Neural cell (in vitro differentiated cells): ENCODE data around the gene ABCB7.

Experiments
- EZH2 ChIP-seq: fragments of 200-600, 300-800 bp; shearing (Covaris generic), sonication (generic); IDR thresholded peaks from 2 replicates; pipeline ENCODE4 v1.6.1; 2014; ENCODE audit warnings: antibody characterized with exemption, low read length, borderline replicate concordance, mild to moderate bottlenecking; ENCODE audit not compliant: insufficient read depth, poor library complexity, severe bottlenecking
- MXI1 ChIP-seq: fragments of 450-650 bp; conservative IDR thresholded peaks from 2 replicates; pipeline ENCODE4 v1.6.1; 2014; ENCODE audit warnings: antibody characterized with exemption, mild to moderate bottlenecking; ENCODE audit not compliant: poor library complexity, severe bottlenecking
- POLR2AphosphoS5 ChIP-seq: IDR thresholded peaks from 2 replicates; pipeline ENCODE4 v1.6.1; 2012
- RAD21 ChIP-seq: fragments of 450-650 bp; conservative IDR thresholded peaks from 2 replicates; pipeline ENCODE4 v1.6.1; 2014; ENCODE audit warnings: antibody characterized with exemption, mild to moderate bottlenecking, moderate library complexity
- TF ChIP-seq, protein P1 (sequence below): fragments of 450-650 bp; IDR thresholded peaks from 2 replicates; pipeline ENCODE4 v1.5.1; 2014; ENCODE audit warnings: antibody characterized with exemption, mild to moderate bottlenecking, moderate library complexity; ENCODE audit not compliant: poor library complexity, severe bottlenecking

DNA sequence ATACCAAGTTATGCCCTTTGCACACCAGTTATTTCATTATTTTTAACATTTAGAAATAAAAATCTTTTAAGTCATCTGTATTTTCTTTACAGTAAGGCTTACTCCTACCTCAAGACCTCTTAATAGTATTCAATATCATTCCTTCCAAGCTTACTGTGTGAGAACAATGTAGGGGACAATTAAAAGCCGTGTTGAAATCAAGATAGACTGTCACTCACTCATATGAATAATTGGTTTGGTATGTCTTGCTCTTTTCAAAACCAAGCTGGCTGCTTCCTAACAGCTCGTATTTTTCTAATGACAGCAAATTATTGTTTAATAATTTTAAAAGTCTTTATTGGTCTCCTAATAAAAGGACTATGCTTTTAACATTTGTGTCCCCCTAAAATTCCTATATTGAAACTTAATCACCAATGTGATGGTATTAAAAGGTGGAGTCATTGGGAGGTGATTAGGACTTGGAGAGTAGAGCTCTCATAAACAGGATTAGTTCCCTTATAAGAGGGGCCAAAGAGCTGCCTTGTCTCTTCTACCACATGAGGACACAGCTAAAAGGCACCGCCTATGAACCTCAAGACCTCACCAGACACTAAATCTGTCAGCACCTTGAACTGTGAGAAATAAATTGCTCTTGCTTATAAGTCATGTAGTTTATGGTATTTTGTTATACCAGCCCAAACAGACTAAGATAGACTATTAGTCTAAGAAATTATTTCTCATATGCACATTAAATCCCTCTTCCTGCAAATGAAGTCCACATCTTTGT, 4.1 kb downstream of the ABCB7 start:
- TF ChIP-seq, protein P1, sequence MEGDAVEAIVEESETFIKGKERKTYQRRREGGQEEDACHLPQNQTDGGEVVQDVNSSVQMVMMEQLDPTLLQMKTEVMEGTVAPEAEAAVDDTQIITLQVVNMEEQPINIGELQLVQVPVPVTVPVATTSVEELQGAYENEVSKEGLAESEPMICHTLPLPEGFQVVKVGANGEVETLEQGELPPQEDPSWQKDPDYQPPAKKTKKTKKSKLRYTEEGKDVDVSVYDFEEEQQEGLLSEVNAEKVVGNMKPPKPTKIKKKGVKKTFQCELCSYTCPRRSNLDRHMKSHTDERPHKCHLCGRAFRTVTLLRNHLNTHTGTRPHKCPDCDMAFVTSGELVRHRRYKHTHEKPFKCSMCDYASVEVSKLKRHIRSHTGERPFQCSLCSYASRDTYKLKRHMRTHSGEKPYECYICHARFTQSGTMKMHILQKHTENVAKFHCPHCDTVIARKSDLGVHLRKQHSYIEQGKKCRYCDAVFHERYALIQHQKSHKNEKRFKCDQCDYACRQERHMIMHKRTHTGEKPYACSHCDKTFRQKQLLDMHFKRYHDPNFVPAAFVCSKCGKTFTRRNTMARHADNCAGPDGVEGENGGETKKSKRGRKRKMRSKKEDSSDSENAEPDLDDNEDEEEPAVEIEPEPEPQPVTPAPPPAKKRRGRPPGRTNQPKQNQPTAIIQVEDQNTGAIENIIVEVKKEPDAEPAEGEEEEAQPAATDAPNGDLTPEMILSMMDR: no peak
- TF ChIP-seq POLR2AphosphoS5: no peak
- TF ChIP-seq RAD21: no peak
- no peak for TF ChIP-seq EZH2
- no peak for TF ChIP-seq MXI1
